ENCODE data around the gene AKIP1.

DNA sequence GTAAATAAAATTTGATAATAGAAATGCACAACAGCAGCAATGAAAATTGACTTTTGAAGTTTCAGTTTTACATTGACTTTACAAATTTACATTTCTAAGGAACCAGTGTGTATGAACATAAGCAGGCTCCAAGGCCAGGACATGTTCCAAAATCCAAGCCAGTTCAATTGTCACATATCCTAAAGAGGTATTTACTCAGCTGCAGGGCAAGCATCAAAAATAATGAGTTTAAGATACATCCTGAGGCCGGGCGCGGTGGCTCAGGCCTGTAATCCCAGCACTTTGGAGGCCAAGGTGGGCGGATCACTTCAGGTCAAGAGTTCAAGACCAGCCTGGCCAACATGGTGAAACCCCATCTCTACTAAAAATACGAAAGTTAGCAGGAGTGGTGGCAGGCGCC is 39.0 kb upstream of the AKIP1 start:
- no peak for TF ChIP-seq CTCF (IDR thresholded peaks at IDR 0.05)
- TF ChIP-seq POLR2AphosphoS5 (IDR thresholded peaks at IDR 0.05), result no peak

All from transverse colon (tissue), 4 donors.